ENCODE measurements around the gene G2E3.

Gene G2E3

DNA sequence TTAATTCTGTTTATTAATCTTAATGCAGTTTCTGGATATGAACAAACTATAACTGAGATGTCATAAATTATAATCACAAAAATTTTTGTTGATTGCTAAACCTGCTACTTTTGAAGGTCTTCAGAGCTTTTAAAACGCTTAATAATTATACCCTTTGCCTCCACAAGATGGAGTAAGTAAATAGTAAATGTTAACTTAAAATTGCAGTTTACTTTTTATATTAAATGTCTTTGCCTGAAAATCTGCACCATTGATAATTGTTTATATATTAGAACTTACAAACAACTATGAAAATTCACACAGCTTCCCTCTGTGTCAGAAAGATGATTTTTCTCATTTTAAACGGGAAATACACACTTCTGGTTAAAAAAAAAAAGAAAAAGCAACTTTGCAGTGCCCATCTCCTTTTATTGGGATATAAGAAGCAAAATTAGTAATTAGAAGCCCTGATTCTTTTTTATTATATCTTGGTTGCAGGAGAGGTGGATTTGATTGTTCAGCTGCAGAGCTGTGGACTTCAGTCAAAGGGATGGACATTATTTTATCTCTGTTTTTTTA is 98.7 kb downstream of the G2E3 start:
- DNase-seq, result no peak

DNA sequence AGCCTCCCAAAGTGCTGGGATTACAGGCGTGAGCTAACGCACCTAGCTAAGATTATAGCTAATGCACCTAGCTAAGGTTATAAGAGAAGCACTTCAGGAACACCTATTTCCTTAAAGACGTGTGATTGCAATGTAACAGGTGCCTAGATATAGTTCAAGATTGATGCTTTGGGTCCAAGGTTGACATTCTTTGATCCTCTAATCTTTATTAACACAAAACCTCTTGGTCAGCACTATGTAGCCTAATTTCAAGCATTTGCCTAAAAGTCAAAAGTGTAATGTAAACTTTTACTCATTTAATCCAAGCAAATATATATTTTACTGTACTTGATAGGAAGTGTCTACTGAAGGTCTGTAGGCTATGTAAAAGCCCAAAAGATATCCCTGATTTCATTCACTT is 99.7 kb downstream of the G2E3 start:
- no peak for DNase-seq

DNA sequence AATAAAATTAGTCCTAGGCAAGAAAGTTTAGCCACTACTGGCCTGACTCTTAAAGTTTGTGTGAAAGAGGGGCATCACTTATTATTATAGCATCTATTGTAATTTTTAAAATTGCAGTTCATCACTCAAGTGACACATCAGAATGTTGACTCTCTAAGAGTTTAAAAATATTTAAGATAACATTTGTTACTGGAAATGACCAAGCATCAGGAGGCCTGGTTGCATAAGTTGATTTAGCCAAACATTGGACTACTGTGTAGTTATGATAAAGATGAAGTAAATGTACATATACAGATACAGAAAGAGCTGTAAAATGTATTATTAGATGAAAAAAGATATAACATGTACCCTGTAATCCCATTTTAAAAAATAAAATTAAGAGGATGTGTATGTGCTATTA is 110.6 kb downstream of the G2E3 start:
- DNase-seq, result no peak
